Measurements from ENCODE around the gene MARCHF3.

The MARCHF3 gene

DNA sequence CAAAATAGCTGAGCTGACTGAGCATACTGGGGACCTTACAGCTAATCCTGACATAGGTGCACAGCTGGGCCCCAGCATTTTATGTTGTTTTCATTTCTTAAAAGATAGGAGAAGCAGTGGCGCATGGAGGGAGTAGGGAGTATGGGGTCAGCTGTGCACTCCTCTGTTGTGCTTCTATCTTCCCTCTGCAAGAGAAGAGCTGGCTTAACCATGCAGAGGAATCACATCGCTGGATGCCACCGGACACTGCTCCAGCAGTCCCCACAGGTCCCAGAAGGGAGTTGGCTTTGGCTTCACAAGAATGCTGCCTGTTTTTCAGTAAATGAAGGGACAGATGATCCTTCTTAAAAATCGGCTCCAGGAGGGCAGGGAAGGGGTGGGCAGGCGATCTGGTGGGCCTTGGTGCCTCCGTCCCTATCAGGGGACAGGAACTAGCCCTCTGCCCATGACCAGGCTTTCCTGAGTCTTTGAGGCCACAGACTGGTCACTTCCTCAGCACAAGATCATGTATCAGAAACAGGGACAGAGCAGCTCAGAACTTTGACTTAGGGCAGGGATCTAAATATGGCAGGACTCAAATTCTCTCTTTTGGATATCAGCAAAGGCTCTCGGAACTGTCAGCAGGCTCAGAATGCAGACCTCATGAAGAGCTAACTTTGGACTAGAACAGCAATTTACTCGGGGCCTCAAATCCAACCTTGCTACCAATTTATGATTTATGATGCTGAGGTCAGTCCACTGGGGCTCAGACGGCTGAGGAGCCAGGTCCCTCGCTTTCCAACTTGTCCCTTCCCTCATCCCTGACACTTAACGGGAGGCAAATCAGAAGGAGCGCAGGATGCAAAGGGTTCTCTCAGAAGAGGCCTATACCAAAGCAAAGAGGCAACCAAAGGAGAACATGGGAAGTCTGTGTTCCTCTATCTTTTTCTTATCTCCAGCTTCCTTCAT is 47.2 kb downstream of the MARCHF3 start:
- no peak for DNase-seq (ENCODE audit: low read depth)

DNA sequence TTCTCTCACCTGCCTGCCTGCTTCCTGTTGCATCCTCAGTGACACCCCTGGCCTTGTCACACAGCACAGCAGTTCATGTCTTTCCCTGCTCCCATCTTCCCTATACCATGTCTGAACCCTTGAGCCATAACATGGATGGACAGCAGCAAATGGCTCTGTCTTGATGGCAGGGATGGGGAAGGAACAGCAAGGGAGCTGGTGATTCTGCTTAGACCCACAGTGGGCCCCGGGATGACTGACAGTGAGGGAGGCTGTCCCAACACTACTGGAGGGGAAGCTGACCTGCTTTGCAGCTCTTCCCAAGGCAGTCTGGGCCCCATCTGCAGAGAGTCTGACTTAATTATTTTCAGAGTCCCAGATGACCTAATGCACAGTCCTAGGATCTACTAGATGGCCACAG is 48.2 kb downstream of the MARCHF3 start:
- DNase-seq (ENCODE audit: low read depth), result no peak

DNA sequence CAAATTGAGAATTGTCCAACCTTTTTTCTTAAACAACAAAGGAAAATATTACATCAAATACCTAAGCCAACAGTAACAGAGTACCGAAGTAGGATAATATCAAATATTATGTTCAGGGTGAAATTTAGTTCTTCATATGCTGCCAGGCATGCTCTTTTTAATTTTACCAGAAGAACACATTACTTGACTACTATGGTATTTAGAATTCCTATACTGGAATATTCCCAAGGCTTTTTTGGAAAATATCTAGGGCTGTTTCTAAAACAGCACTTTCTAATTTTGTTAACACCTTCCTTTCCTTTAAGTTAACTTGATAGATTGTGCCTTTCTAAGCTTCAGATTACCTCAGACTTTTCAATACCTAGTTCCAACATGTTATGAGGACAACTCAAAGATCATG is 48.7 kb downstream of the MARCHF3 start:
- no peak for DNase-seq (ENCODE audit: low read depth)

DNA sequence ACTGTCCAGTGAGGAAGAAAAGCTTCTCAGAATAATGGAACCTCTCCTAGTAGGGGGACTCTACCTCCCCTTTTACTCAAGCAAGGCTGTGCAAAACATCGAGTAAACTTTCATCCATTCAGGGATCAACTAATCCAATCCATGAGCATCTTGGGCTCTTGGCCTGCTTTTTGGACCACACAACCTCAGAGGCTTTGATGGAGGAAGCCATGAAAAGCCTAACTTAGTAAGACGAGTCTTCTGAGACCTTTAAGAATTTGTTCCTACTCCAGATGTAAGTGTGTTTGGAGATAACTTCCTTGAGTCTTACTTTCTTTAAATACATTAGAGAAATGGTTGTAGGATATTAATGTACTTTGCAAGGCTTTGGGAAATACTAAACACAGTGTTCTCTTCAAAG is 49.1 kb downstream of the MARCHF3 start:
- DNase-seq (ENCODE audit: low read depth), result no peak

DNA sequence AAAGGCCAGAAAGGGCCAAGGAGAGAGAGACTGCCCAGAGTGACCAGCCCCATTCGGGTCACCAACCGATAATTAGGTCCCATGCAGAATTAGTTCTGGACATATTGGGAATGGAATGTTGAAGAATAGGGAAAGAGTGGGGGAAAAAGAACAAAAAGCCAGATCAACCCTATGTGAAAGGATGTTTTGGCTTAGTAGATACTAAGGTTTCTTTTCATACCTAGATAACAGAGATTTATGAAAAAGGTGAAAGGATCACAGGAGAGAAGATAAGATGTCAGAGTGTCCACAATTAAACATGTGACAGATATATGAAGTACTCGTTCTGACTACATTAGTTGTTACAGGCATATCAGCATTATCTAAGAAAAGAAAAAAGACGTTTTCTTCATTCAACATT is 52.1 kb downstream of the MARCHF3 start:
- DNase-seq (ENCODE audit: low read depth), result no peak

DNA sequence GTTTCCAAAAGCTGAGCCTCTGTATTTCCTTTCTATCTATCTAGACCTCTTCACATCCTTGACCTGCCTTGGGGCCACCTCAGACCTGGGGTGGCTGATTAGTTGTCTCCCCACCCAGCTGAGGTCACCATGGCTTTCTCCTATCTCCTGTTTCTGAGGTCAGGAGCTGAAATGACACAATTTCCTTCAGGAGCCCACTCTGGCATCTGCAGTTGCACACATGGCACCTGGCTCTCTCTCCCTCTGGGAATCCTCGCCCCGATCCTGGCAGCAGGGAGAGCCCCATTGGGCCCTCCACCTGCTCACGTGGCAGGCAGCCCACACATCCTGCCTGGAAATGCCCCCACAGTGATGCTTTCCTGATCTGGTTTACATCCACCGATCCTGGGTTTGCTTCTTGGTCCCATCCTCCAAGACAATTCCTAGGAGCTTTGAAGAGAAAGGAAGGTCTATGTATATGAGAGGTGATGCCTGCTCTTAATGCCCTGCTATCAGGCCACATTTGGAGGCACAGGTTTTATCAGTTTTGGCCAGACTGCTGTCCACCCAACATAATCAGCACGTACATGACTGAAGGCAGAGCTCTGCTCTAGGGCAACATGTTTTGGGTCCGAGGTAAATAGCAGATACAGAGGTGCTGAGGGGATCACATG is 53.7 kb downstream of the MARCHF3 start:
- no peak for DNase-seq (ENCODE audit: low read depth)

DNA sequence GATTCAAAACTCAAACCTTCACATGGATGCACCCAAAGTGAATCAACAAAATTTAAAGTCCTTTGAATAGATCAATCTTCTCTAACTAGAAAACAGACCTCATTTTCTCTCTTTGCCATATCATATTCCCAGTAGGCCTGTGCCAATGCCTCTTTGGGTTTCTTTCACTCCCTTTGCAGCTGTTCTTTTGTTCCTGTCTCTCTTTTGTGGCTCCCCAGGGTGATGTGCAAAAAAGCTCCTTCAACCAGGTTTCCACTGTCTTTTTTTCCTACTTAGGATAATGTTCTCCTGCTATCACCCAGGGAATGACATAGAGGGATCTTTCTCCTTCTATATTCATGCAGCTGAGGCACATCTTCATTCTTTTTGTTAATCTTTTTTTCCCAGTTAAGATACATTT is 54.6 kb downstream of the MARCHF3 start:
- DNase-seq (ENCODE audit: low read depth), result no peak

DNA sequence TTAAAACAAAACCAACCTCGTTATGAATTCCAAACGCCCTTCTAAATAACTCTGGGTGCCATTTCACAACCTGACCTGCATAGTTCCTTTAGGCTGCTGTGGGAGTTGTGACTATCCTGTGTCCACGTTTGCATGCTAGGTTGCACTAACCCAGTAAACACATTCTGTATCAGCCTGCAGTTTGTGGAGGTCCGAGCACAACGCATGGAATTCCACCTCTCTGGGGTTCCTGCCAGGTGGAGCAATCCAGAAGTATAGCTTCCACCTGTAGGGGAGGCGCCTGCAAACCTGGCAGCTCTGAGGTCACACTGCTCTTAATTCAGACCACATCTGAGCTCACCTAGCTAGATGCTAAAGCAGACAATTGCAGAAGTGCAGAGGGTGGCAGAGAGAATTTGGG is 57.2 kb downstream of the MARCHF3 start:
- no peak for DNase-seq (ENCODE audit: low read depth)

DNA sequence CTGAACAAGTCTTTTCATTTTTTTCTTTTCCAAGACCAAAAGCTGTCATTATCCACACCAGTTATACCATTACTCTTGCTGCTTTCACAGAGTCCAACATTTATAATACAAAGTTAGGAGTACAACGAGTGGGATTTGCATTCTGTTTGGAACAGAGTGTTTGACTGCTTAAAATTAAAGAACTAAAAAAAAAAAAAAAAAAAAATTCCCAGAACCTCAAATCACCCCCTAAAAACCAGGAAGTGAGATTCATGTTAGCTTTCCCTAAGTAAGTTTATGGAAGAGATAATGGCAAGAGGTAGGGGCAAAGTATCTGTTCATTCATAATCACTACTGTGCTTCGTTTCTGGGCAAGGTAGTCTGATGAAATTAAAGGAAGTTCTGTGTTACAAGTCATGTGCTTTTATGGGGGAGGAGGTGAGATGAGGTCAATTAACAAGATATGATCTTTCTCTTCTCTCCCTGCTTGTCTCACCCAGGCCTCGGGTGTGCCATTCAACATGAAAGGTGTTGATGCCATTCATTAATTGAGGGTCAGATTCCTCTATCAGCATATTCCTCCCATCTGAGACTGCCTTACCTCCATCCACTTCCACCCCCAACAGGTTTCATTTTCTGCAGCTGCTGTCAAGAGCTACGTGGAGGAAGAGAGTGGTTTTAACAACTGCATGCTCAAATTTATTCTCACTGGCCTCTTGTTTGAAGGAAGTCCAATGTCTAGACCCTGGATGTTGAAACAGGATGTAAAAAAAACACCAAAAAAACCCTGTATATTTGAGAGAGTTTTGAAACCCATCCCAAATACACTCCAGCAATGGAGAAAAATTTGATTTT is 58.1 kb downstream of the MARCHF3 start:
- no peak for DNase-seq (ENCODE audit: low read depth)

DNA sequence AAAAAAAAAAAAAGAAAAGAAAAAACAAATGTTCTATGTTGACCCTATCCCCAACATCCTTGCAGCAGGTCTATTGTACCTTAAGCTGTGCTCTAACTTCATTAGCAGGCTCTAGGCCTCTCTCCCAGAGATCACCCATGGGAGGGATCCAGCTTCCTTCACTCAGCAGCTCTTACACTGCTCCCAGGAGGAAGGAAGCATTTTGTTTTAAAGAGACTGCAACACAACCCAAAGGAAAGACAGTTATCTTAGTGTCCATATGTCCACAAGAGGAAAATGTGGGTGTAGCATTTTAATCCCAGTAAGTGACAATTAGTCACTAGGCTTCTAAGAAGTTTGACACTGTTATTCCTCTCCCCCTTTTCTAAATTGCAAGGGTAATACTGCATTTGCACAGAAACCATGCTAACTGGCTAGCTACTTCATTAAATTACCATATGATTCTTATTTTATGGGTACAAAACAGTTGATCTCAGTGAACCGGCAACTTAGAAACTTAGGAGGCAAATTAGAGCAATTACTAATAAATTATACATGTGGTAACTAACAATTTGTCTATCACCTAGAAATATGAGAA is 58.8 kb downstream of the MARCHF3 start:
- DNase-seq (ENCODE audit: low read depth), result no peak

DNA sequence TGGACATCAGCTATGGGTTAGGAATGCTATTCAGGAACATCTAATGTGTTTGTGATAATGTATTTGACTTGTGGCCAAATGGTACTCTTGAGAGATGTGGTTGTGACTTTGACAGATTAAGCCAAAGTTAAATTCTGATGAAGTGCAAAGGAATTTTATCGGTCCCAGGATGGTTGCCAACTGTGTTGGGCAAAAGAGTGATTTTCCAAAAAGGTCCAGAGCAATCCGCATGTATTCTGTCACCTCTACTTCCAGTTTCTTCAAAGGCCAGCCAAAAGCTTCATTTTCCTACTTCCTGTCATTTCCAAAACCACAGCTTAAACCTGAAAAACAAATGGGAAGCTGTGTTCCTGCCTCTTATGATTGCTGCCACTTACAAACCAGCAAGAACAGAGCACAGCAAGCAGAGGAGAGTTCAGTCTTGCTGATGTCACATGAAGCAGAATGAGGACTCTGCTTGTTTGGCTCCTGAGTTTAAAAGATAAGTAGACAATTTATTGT is 59.8 kb downstream of the MARCHF3 start:
- peak; percentile 35 for DNase-seq (ENCODE audit: low read depth)

DNA sequence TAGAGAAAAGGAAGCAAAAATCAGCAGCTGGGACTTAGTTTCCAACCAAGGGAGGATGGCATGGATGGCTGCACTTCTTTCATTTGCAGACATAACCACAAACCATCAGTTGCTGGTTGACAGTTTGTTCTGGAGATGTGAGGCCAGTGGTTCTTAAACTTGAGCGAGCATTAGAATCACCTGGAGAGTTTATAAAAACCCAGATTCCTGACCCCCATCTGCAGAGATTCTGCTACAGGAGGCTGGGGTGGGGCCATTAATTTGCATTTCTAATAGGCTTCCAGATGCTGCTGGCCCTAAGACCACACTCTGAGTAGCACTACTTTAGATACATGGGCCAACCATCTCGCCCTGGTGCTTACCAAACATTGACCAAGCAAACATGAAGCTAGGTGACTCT is 60.8 kb downstream of the MARCHF3 start:
- DNase-seq (ENCODE audit: low read depth), result no peak

DNA sequence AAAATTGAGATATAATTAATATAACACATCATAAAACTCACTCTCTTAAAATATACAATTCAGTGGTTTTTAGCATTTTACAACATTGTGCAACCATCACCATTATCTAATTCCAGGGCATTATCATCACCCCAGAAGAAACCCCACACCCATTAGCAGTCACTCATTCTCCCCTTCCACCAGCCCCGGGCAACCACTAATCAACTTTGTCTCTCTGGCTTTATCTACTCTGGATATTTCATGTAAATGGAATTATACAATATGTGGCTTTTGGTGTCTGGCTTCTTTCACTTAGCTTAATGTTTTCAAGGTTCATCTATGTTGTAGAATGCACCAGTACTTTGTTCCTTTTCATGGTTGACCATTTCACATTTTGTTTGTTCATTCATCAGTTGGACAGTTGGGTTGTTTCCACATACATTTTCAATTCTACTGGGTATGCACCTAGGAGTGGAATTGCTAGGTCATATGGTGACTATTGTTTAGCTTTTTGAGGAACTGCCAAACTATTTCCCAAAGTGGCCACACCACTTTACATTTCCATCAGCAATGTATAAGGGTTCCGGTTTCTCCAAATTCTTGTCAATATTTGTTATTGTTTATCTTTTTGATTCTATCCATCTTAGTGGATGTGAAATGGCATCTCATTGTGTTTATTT is 62.4 kb downstream of the MARCHF3 start:
- DNase-seq (ENCODE audit: low read depth), result no peak

DNA sequence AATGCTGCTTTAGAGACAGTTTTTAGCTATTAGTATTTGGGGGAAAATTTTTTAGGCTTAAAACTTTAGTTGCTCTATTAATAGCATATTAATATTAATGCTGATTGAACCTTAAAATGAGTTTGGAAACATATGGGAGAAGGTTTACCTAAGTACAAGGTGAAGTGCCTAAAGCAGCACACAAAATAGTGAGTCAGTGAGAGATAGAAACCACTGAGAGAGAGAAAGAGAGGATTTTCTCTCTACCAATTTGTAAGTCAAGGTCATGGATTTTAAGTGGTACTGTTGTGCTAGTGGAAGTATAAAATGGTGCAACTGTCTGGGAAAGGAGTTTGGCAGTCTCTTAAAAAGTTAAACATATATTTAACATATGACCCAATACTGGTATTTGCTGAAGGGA is 64.9 kb downstream of the MARCHF3 start:
- no peak for DNase-seq (ENCODE audit: low read depth)

DNA sequence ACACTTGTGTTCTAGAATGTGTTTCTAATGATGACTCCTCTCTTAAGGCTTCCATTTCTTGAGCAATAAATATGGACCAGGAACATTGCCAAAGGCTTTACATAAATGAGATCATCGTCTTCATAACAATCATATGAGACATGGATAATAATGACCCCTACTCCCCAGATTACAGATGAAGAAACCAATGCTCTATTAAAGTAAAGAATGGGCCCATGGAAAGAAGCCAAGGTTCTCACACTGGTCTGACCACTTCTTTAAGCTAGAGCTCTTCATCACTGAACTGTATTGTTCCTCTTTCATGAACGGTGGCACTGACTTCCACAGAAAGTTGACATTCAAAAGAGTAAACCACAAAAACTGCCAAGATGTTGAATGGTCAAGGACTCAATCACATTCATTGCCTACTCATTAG is 65.3 kb downstream of the MARCHF3 start:
- DNase-seq (ENCODE audit: low read depth), result peak; percentile 54

DNA sequence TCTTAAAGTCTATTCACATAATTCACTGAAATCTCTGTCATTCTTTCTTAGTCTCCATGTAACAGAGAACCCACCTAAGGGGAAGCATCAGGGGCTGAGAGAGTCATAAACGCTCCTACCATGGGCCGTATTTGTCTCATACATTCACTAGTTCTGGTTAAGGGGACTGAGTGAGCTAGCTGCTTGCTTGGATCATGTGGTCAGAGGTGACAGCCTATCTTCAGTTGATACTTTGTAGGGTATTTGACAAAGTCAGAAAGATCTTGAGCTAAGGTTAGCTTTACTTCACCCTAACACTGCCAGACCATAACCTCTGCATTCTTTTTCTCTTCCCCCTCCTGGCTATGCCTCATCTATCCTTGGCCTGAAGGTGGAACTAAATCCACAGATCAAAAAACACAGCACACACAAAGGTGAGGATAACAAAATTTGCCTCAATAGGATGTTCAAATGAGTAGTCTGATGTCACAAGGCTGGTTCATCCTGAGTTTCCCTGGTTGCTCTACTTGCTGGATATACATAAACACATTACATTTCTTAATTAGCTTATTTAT is 66.5 kb downstream of the MARCHF3 start:
- DNase-seq (ENCODE audit: low read depth), result no peak

DNA sequence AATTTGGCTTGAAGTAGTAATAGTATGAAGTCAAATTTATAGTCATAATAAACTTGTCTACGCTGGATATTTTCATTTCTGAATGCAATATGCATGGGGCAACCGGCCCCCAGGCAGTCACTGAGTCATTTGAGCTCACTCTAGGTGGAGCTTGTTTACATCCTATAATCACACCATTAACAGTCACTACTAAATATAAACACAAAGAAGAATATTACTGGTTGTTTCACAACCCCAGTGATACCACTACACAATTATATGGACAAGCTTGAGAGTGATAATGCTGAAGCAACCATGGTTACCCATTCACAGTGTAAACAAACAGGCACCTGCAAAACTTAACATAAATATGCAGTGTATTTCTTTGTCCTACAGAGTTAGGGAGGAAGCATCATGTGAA is 68.7 kb downstream of the MARCHF3 start:
- peak; percentile 40 for DNase-seq (ENCODE audit: low read depth)

DNA sequence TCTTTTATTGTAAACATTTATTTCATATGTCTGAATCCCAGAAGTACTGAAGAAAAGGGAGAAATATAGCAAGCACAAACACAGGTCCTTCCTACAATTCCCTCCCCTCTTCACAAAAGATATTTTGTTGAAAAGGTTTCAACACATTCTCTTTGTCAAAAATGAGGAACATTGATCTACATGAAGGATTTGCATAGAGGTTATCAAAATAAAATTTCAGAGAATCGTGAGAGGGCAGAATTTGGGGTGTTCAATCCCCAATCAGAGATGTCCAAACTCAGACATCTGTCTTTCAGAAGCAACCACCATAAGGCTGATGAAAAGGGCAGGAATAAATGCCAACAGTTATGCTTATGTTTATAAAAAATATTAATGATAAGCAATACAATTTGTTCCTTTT is 69.2 kb downstream of the MARCHF3 start:
- no peak for DNase-seq (ENCODE audit: low read depth)

DNA sequence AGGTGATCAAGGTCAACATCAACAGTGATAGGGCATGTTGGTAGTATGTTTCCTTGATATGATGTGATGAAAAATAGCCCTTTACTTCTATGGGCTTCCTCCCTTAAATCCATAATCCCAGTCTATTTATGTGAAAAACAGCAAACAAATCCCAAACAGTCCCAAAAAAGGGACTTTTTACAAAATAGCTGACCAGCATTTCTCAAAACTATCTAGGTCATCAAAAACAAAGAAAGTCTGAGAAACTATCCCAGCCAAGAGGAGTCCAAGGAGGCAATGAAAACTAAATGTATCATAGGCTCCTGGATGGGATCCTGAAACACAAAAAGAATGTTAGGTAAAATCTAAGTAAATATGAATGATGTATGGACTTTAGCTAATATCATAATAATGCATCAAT is 71.2 kb downstream of the MARCHF3 start:
- DNase-seq (ENCODE audit: low read depth), result no peak

DNA sequence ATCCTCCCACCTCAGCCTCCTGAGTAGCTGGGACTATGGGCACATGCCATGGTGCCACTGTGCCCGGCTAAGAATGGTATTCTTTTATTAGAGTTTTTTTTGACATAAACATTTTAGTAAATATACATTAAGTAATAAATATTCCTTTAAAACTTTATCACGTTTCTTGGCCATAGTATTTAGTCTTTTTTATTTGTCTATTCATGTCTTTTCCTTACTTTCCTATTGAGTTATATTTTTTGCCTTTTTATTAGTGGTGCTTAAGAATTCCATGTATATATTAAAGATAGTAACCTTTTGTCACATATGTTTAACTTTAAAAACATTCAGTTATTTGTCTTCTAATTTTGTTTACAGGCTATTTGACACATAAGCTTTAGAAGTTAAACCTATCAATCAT is 73.4 kb downstream of the MARCHF3 start:
- no peak for DNase-seq (ENCODE audit: low read depth)

DNA sequence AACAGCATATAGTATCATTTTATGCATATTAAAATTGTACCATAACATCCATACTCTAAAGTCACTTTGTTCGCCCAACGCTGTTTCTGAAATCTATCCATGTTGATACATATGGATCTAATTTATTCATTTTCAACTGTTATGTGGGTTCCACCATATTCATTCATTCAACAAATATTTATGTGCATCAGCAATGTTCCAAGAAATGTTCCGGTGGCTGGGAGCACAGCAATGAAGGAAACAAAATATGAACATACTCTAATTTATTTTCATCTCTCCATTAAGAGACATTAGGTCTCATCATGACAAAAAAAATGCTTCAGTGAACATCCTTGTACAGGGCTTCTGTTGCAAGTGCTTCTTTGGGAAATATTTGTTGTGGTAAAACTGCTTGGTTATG is 75.4 kb downstream of the MARCHF3 start:
- no peak for DNase-seq (ENCODE audit: low read depth)

Data from GM04504 (cell line).